Caco-2 (cell line): ENCODE results near the gene SERGEF. TPM values are rescaled to one million over a fixed set of nuclear protein-coding genes. Genes with fewer than 3 reads are reported as not detected.

Experiments
- total RNA-seq: library from RNA; stranded (reverse); gene quantifications from 2 replicates; pipeline ENCODE4 v1.2.3, GENCODE V29; 2022

SERGEF gene
- total RNA-seq, 1 experiment from 2014 or later, result 17.5 TPM

Other genes with a start within 250 kb of the SERGEF start
- 0.32 and 0.67 TPM in 2 replicates for gene TPH1, start 33.2 kb upstream of the SERGEF start, total RNA-seq
- 38.9 and 43.1 TPM in 2 replicates for gene SAAL1, start 93.0 kb upstream of the SERGEF start, total RNA-seq
- gene MRGPRX3, start 119.5 kb upstream of the SERGEF start, total RNA-seq, result not detected in 2 replicates
- gene MRGPRX4, start 159.8 kb upstream of the SERGEF start, total RNA-seq, result not detected in 2 replicates
- not detected in 2 replicates for gene SAA4, start 223.8 kb upstream of the SERGEF start, total RNA-seq
- gene SAA2, start 235.6 kb upstream of the SERGEF start, total RNA-seq, result not detected in 2 replicates